MM.1S (cell line): Measurements from ENCODE around the gene STK10.

Experiments used
- DNase-seq: peaks from one replicate; pipeline ENCODE4 v3.0.0-alpha.2; 2015
- H2AFZ ChIP-seq: fragments of 300-600 bp; sonication (generic); 2 replicates; pipeline ENCODE4 v1.6.0; 2016; ENCODE audit warnings: antibody characterized with exemption, low read length
- H3F3A ChIP-seq: fragments of 300-600 bp; sonication (generic); 2 replicates; pipeline ENCODE4 v1.6.1; 2016; ENCODE audit warnings: mild to moderate bottlenecking, antibody characterized with exemption, low read length, moderate library complexity, mixed read lengths; ENCODE audit not compliant: insufficient read depth
- H3K27ac ChIP-seq: fragments of 300-600 bp; sonication (generic); 2 replicates; pipeline ENCODE4 v1.5.1; 2016; ENCODE audit warnings: mild to moderate bottlenecking, low read length
- H3K27me3 ChIP-seq: fragments of 300-600 bp; sonication (generic); replicated peaks from 2 replicates; pipeline ENCODE4 v1.6.0; 2016; ENCODE audit warnings: low read length; ENCODE audit not compliant: insufficient read depth
- H3K36me3 ChIP-seq: fragments of 300-600 bp; sonication (generic); replicated peaks from 2 replicates; pipeline ENCODE4 v1.6.1; 2016; ENCODE audit warnings: mild to moderate bottlenecking, low read length, mixed read lengths; ENCODE audit not compliant: insufficient read depth
- H3K4me1 ChIP-seq: fragments of 300-600 bp; sonication (generic); 2 replicates; pipeline ENCODE4 v1.6.1; 2016; ENCODE audit warnings: low read length, mixed read lengths
- H3K4me2 ChIP-seq: fragments of 300-600 bp; sonication (generic); 2 replicates; pipeline ENCODE4 v1.6.0; 2016; ENCODE audit warnings: low read depth, low read length
- H3K4me3 ChIP-seq: fragments of 300-600 bp; sonication (generic); 2 replicates; pipeline ENCODE4 v1.5.1; 2016; ENCODE audit warnings: low read length, mixed read lengths
- H3K79me2 ChIP-seq: fragments of 300-600 bp; sonication (generic); 2 replicates; pipeline ENCODE4 v1.6.1; 2016; ENCODE audit warnings: mixed run types, low read length, mixed read lengths
- H3K9ac ChIP-seq: fragments of 300-600 bp; sonication (generic); 2 replicates; pipeline ENCODE4 v1.6.1; 2016; ENCODE audit warnings: low read length, mixed read lengths
- H3K9me2 ChIP-seq: fragments of 300-600 bp; sonication (generic); replicated peaks from 2 replicates; pipeline ENCODE4 v1.6.1; 2016; ENCODE audit warnings: mild to moderate bottlenecking, low read length, mixed read lengths; ENCODE audit not compliant: insufficient read depth
- H3K9me3 ChIP-seq: fragments of 300-600 bp; sonication (generic); replicated peaks from 2 replicates; pipeline ENCODE4 v1.6.1; 2016; ENCODE audit warnings: mild to moderate bottlenecking, low read length, mixed read lengths; ENCODE audit not compliant: insufficient read depth
- H4K20me1 ChIP-seq: fragments of 300-600 bp; sonication (generic); 2 replicates; pipeline ENCODE4 v1.6.1; 2016; ENCODE audit warnings: mild to moderate bottlenecking, low read length, moderate library complexity, mixed read lengths; ENCODE audit not compliant: insufficient read depth
- CTCF ChIP-seq: fragments of 300-600 bp; sonication (generic); IDR thresholded peaks from 2 replicates; pipeline ENCODE4 v1.5.1; 2016; ENCODE audit warnings: antibody characterized with exemption, low read length, mixed read lengths
- EZH2 ChIP-seq: fragments of 300-600 bp; sonication (generic); optimal IDR thresholded peaks from 2 replicates; pipeline ENCODE3; 2017; ENCODE audit warnings: low read depth, mild to moderate bottlenecking, antibody characterized with exemption, low read length, mixed read lengths
- EZH2phosphoT487 ChIP-seq: fragments of 300-600 bp; sonication (generic); IDR thresholded peaks from 2 replicates; pipeline ENCODE4 v1.6.1; 2018; ENCODE audit warnings: antibody characterized with exemption, low read length

STK10 gene

GRCh38 chr5:172142709-172143215 lies 45.3 kb downstream of the STK10 start:
- no peak for DNase-seq
- no peak for TF ChIP-seq EZH2phosphoT487
- no peak for TF ChIP-seq EZH2
- no peak for TF ChIP-seq CTCF
- no peak overlapping the region for H3K4me2 ChIP-seq
- H3K9me3 ChIP-seq = no peaks in the 10 kb centered on the region
- no peak overlapping the region for H3K9ac ChIP-seq
- no peaks in the 10 kb centered on the region for H3K36me3 ChIP-seq
- no peaks in the 10 kb centered on the region for H3K4me1 ChIP-seq
- H3K79me2 ChIP-seq = peaks cover 93% of the 10 kb centered on the region
- 0 out of 2 replicates have a peak, but pooled peaks cover 3% of the 10 kb centered on the region for H4K20me1 ChIP-seq
- no peaks in the 10 kb centered on the region for H3K9me2 ChIP-seq
- no peak overlapping the region for H3K27ac ChIP-seq
- H3F3A ChIP-seq = peaks cover 4% of the 10 kb centered on the region
- no peak overlapping the region for H2AFZ ChIP-seq
- H3K4me3 ChIP-seq = no peak overlapping the region
- no peaks in the 10 kb centered on the region for H3K27me3 ChIP-seq

GRCh38 chr5:172141949-172142319 lies 46.1 kb downstream of the STK10 start:
- no peak for DNase-seq
- Histone ChIP-seq H3K9me2 (no peaks in the 10 kb centered on the region), H3K36me3 (no peaks in the 10 kb centered on the region), H4K20me1 (0 out of 2 replicates have a peak, but pooled peaks cover 3% of the 10 kb centered on the region), H3K4me1 (no peaks in the 10 kb centered on the region), H2AFZ (no peak overlapping the region), H3K79me2 (peaks cover 91% of the 10 kb centered on the region), H3K9ac (no peak overlapping the region), H3F3A (peaks cover 4% of the 10 kb centered on the region), H3K9me3 (no peaks in the 10 kb centered on the region), H3K27ac (no peak overlapping the region), H3K4me2 (no peak overlapping the region), H3K27me3 (no peaks in the 10 kb centered on the region), H3K4me3 (no peak overlapping the region)
- TF ChIP-seq EZH2phosphoT487 = no peak
- no peak for TF ChIP-seq EZH2
- no peak for TF ChIP-seq CTCF

- H3K4me3 ChIP-seq = no peak overlapping the region
- no peak overlapping the region for H3K27ac ChIP-seq
- peaks cover 4% of the 10 kb centered on the region for H3F3A ChIP-seq
- H3K79me2 ChIP-seq = peaks cover 85% of the 10 kb centered on the region
- no peaks in the 10 kb centered on the region for H3K4me1 ChIP-seq
- H2AFZ ChIP-seq = no peak overlapping the region
- H3K9ac ChIP-seq = no peak overlapping the region
- no peaks in the 10 kb centered on the region for H3K9me3 ChIP-seq
- H3K27me3 ChIP-seq = no peaks in the 10 kb centered on the region
- no peak overlapping the region for H3K4me2 ChIP-seq
- H3K9me2 ChIP-seq = no peaks in the 10 kb centered on the region
- H4K20me1 ChIP-seq = 0 out of 2 replicates have a peak, but pooled peaks cover 3% of the 10 kb centered on the region
- no peak for DNase-seq
- no peaks in the 10 kb centered on the region for H3K36me3 ChIP-seq
- TF ChIP-seq EZH2phosphoT487 (no peak), EZH2 (no peak), CTCF (no peak)
These were observed 47.2 kb downstream of the STK10 start for GRCh38 chr5:172140866-172141265.
